H1 (cell line): Measurements from ENCODE around the gene KLHDC10. TPM values are rescaled to one million over a fixed set of nuclear protein-coding genes. Genes with fewer than 3 reads are reported as not detected.

Experiments
- NRF1 ChIP-seq: IDR thresholded peaks from 2 replicates; pipeline ENCODE4 v1.6.1; 2011; ENCODE audit warnings: mild to moderate bottlenecking, low read depth, low read length, improper control_type of control experiment
- RNF2 ChIP-seq: fragments of 200-900, 300-1000 bp; sonication (generic); IDR thresholded peaks from 2 replicates; pipeline ENCODE4 v1.7.1; 2016; ENCODE audit warnings: borderline replicate concordance, low read depth, mild to moderate bottlenecking, antibody characterized with exemption, low read length; ENCODE audit not compliant: poor library complexity, severe bottlenecking; ENCODE audit errors: missing control alignments
- SIN3A ChIP-seq, 2 experiments: IDR thresholded peaks in 1 of 2; conservative IDR thresholded peaks in 1 of 2; 2 replicates each; pipeline ENCODE4 v1.6.1; 2011 to 2012; ENCODE audit warnings: low read length in 2 of 2, improper control_type of control experiment in 1 of 2, low read depth in 1 of 2, mild to moderate bottlenecking in 1 of 2
- YY1 ChIP-seq: IDR thresholded peaks from 2 replicates; pipeline ENCODE4 v1.6.1; 2011; ENCODE audit warnings: low read depth, mild to moderate bottlenecking, low read length
- polyA plus RNA-seq, 7 experiments: library from polyadenylated mRNA; depleted of rRNA in 3 of 7; stranded (reverse) in 5 of 7; unstranded in 2 of 7; fragments of >200 nt in 5 of 7; fragments of 200-250 nt in 2 of 7; gene quantifications; 1 replicate in 5 of 7; 2 replicates in 1 of 7; 4 replicates in 1 of 7; pipeline versions ENCODE4 v1.2.1 to v1.2.3, GENCODE V29; 2011 to 2013; ENCODE audit warnings: missing spikeins in 2 of 7, mixed read lengths in 2 of 7
- total RNA-seq: library from RNA; stranded (reverse); fragmentation: NEBNext Ultra II Directional; extraction: Animal tissue kit (Norgen Biotek cat#: 25700); gene quantifications from 2 replicates; pipeline ENCODE4 v1.2.1, GENCODE V29; 2021

The KLHDC10 gene
- total and polyA plus RNA-seq, 2 of the 8 experiments (the other 6 are each of a cell fraction or from before 2014, with no cell fraction given) = 6.6 to 14.5 TPM

DNA sequence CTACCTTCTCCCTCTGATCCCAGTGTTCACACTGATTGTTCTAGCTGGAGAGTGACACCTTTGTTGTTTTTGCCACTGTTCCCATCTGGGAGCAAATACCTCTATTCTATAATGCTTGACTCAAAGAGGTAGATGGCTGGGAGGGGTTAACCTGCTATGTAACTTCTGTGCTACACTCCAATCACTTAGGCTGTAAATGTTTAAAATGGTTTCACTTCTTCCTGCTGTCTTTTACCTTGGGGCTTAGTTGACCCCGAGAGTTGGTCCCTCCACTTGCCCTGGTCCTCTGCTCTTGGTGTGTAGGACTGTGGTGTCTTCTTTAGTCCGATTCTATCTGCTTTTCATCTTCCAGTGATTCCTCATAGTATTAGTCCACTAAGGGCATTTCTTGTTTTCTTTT is 22.3 kb downstream of the KLHDC10 start (continued):
- TF ChIP-seq NRF1 (no peak), SIN3A (conservative IDR thresholded peaks at IDR 0.05 in 1 of 2, IDR thresholded peaks at IDR 0.05 in 1 of 2; ENCODE audit: low read depth in 1 of 2, low read length in 2 of 2) (no peak), YY1 (no peak), RNF2 (no peak)
